GM23248 (cell line): ENCODE results near the gene PCED1A. TPM values are rescaled to one million over a fixed set of nuclear protein-coding genes. Genes with fewer than 3 reads are reported as not detected.

ENCODE experiments used
- DNase-seq: peaks from one replicate; pipeline ENCODE4 v3.0.0-alpha.2; 2015
- H2AFZ ChIP-seq: fragments of 200-600 bp; sonication (generic); 2 replicates; pipeline ENCODE4 v1.6.1; 2016; ENCODE audit warnings: antibody characterized with exemption
- H3F3A ChIP-seq: fragments of 200-600 bp; sonication (generic); 2 replicates; pipeline ENCODE4 v1.6.1; 2016; ENCODE audit warnings: mild to moderate bottlenecking, antibody characterized with exemption, mixed run types; ENCODE audit not compliant: insufficient read depth
- H3K27ac ChIP-seq: fragments of 200-600 bp; sonication (generic); 2 replicates; pipeline ENCODE4 v1.5.1; 2016; ENCODE audit warnings: mild to moderate bottlenecking
- H3K27me3 ChIP-seq: fragments of 200-600 bp; sonication (generic); replicated peaks from 2 replicates; pipeline ENCODE4 v1.6.1; 2016; ENCODE audit warnings: mild to moderate bottlenecking; ENCODE audit not compliant: insufficient read depth
- H3K36me3 ChIP-seq: fragments of 200-600 bp; sonication (generic); 2 replicates; pipeline ENCODE4 v1.6.1; 2016; ENCODE audit warnings: low read depth, mild to moderate bottlenecking
- H3K4me1 ChIP-seq: fragments of 200-600 bp; sonication (generic); 2 replicates; pipeline ENCODE4 v1.6.1; 2016; ENCODE audit warnings: mild to moderate bottlenecking; ENCODE audit not compliant: insufficient read depth
- H3K4me2 ChIP-seq: fragments of 200-600 bp; sonication (generic); one replicate; pipeline ENCODE4 v1.6.1; 2016; ENCODE audit warnings: mild to moderate bottlenecking; ENCODE audit not compliant: unreplicated experiment
- H3K4me3 ChIP-seq: fragments of 200-600 bp; sonication (generic); 2 replicates; pipeline ENCODE4 v1.5.1; 2016; ENCODE audit warnings: mild to moderate bottlenecking
- H3K79me2 ChIP-seq: fragments of 200-600 bp; sonication (generic); 2 replicates; pipeline ENCODE4 v1.6.1; 2016; ENCODE audit warnings: mild to moderate bottlenecking; ENCODE audit not compliant: insufficient read depth
- H3K9ac ChIP-seq: fragments of 200-600 bp; sonication (generic); 2 replicates; pipeline ENCODE4 v1.6.1; 2016; ENCODE audit warnings: mild to moderate bottlenecking
- H3K9me2 ChIP-seq: fragments of 200-600 bp; sonication (generic); 2 replicates; pipeline ENCODE4 v1.6.1; 2016; ENCODE audit warnings: mixed run types, mild to moderate bottlenecking, moderate library complexity; ENCODE audit not compliant: insufficient read depth
- H3K9me3 ChIP-seq: fragments of 200-600 bp; sonication (generic); one replicate; pipeline ENCODE4 v1.6.1; 2017; ENCODE audit warnings: low read depth
- H4K20me1 ChIP-seq: fragments of 200-600 bp; sonication (generic); 2 replicates; pipeline ENCODE4 v1.6.0; 2016; ENCODE audit not compliant: insufficient read depth
- EZH2 ChIP-seq: fragments of 200-600 bp; sonication (generic); IDR thresholded peaks from 2 replicates; pipeline ENCODE4 v1.6.1; 2018; ENCODE audit warnings: antibody characterized with exemption, mild to moderate bottlenecking; ENCODE audit not compliant: insufficient read depth, poor library complexity, severe bottlenecking
- EZH2phosphoT487 ChIP-seq: fragments of 200-600 bp; sonication (generic); IDR thresholded peaks from 2 replicates; pipeline ENCODE4 v1.6.1; 2018; ENCODE audit warnings: antibody characterized with exemption, moderate library complexity, mild to moderate bottlenecking, low read depth; ENCODE audit not compliant: insufficient read depth
- WGBS, 2 experiments: methylation state at CpG; one replicate each; pipeline ENCODE4 v1.1.6; 2015 to 2017; ENCODE audit warnings: low lambda C conversion rate in 2 of 2, low coverage in 1 of 2; ENCODE audit errors: missing lambda C conversion rate in 2 of 2; 5-methylcytosine and 5-hydroxymethylcytosine counted together
- in situ Hi-C: fragments of 300-500 bp; cut with MboI; formaldehyde crosslinking; loops from 2 replicates; pipeline ENCODE4 v1.15.0; 2020
- polyA plus RNA-seq: library from polyadenylated mRNA; unstranded; fragments of >200 nt; fragmentation: Nextera tagmentation; extraction: Ambion mirVana; gene quantifications from 2 replicates; pipeline ENCODE4 v1.2.1, GENCODE V29; 2016
- total RNA-seq: library from RNA; depleted of rRNA; stranded (reverse); fragments of >200 nt; shearing (Covaris generic); gene quantifications from 2 replicates; pipeline ENCODE4 v1.2.3, GENCODE V29; 2014

PCED1A gene
- total and polyA plus RNA-seq, 2 experiments from 2014 or later, result 17.3 to 39.2 TPM

DNA sequence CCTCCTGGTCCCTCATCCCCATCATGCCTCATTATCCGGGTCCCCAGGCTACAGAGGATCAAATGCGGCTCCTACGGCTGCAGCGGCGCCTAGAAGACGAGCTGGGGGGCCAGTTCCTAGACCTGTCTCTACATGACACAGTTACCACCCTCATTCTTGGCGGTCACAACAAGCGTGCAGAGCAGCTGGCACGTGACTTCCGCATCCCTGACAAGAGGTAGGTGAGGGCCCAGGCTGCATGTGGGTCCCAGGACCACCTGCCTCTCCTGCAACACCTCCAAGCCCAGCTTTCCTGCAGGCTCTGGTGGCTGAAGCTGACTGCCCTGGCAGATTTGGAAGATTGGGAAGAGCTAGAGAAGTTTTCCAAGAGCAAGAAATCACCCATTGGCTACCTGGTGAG lies 24.6 kb upstream of the PCED1A start:
- Histone ChIP-seq H3K79me2 (no peaks in the 10 kb centered on the region), H2AFZ (no peak overlapping the region), H3K9me2 (no peaks in the 10 kb centered on the region), H3K27ac (no peak overlapping the region), H3F3A (peaks cover 10% of the 10 kb centered on the region), H3K4me3 (no peak overlapping the region), H3K4me1 (peaks cover under 1% of the 10 kb centered on the region), H3K4me2 (no peak overlapping the region), H4K20me1 (no peaks in the 10 kb centered on the region), H3K9me3 (no peaks in the 10 kb centered on the region), H3K9ac (no peak overlapping the region), H3K27me3 (no peaks in the 10 kb centered on the region), H3K36me3 (no peaks in the 10 kb centered on the region)
- WGBS, 2 experiments, result 97 to 99% methylated on average over 10 of the region's 10 CpGs
- in situ Hi-C loops, result no loop called here
- DNase-seq, result no peak
- TF ChIP-seq EZH2 (no peak), EZH2phosphoT487 (no peak)

DNA sequence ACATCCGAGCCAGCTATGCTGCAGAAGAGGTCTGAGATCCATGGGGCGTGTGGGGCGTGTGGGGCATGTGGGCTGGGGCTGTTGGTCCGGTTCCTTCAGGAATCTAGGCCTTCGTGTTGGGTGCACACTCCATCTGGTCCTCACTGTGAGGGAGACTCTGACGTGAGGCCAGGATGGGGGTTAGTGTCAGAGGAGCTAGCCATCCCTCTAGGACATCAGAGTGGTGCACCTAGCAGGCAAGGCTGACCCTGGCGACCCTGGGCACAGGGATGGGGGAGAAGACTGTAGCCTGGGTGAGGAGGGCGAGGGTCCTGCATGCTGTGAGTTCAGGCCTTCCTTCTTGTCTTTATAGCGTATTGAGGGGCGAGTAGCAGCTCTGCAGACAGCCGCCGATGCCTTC lies 24.2 kb upstream of the PCED1A start:
- no peak overlapping the region for H3K4me2 ChIP-seq
- no peaks in the 10 kb centered on the region for H3K9me3 ChIP-seq
- H2AFZ ChIP-seq, result no peak overlapping the region
- DNase-seq, result no peak
- H3K27ac ChIP-seq, result no peak overlapping the region
- H3K9ac ChIP-seq, result no peak overlapping the region
- in situ Hi-C loops, result no loop called here
- H3K79me2 ChIP-seq, result no peaks in the 10 kb centered on the region
- H3K27me3 ChIP-seq, result no peaks in the 10 kb centered on the region
- no peak overlapping the region for H3K4me3 ChIP-seq
- no peak for TF ChIP-seq EZH2phosphoT487
- no peak for TF ChIP-seq EZH2
- H4K20me1 ChIP-seq, result no peaks in the 10 kb centered on the region
- H3F3A ChIP-seq, result peaks cover 10% of the 10 kb centered on the region
- no peaks in the 10 kb centered on the region for H3K9me2 ChIP-seq
- WGBS, 2 experiments, result 93 to 97% methylated on average over 12 of the region's 12 CpGs
- no peaks in the 10 kb centered on the region for H3K36me3 ChIP-seq
- H3K4me1 ChIP-seq, result peaks cover 4% of the 10 kb centered on the region

DNA sequence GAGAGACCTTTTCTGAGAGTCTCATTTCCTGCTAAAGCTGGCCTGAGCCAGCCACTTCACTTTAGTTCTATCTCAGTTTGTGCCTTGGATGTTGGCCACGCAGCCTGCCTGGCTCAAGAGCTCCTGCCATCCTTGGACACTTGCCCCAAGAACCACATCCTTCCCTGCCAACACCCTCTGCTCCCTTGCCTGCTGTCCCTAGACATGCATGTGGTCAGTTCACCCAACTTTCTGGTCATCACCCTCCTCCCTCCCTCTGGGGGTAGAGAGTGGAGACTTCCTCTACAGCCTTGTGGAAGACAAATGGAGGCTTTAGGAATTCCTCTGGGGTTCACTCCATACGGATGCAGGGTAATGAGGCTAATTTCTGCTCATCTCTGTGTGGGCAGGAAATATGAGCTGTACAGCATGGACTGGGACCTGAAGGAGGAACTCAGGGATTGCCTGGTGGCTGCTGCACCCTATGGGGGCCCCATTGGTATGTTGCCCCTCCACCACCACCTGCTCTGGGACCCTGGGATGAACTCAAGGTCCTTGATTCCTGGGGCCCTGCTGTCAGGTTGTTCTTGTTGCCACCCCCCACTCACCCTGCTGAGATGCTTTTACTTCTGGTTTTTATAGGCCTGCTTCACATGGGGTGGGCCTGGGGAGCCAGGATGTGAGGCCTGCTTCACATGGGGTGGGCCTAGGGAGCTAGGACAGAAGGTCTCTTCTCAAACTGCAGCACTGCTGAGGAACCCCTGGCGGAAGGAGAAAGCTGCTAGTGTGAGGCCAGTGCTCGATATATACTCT lies 19.1 kb upstream of the PCED1A start:
- Histone ChIP-seq H3K9ac (no peak overlapping the region), H4K20me1 (no peaks in the 10 kb centered on the region), H3F3A (peaks cover 13% of the 10 kb centered on the region; the same call in 1 of the 2 replicates), H3K4me1 (peaks cover 12% of the 10 kb centered on the region), H3K9me2 (no peaks in the 10 kb centered on the region), H3K79me2 (peaks cover 14% of the 10 kb centered on the region; the same call in 1 of the 2 replicates), H3K27ac (peak overlapping the region; percentile 43), H3K9me3 (no peaks in the 10 kb centered on the region), H3K27me3 (no peaks in the 10 kb centered on the region), H3K4me3 (no peak overlapping the region), H3K36me3 (no peaks in the 10 kb centered on the region), H2AFZ (no peak overlapping the region; the same call in 1 of the 2 replicates), H3K4me2 (peak overlapping the region; percentile 37)
- peak; percentile 70 for DNase-seq
- WGBS, 2 experiments, result 62 to 76% methylated on average over 3 to 4 of the region's 4 CpGs
- no peak for TF ChIP-seq EZH2phosphoT487
- no peak for TF ChIP-seq EZH2
- in situ Hi-C loops, result loop anchor here (10.0 kb wide), 1 partner anchor 105 kb away; no protein-coding TSS in a partner anchor

DNA sequence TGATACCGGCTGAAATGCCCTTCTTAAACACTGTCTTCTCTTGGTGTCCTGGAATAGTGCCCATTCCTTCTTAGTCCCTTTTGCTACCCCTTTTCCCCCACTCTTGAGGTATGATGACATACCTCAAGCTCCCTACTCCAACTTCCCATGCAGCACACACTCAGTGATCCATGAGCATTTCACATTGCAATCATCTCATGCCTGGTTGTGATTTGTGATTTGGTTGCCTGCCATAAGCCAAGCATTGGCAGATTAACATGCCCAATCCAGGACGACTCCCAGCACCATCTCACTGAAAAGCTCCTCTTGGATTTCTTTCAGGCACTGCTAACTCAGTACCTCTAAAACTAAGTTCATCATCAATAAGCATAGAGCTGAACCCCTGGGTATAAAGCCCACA lies 18.1 kb upstream of the PCED1A start:
- H3K27ac ChIP-seq, result peak overlapping the region; percentile 43; the same call in 1 of the 2 replicates
- H3K9ac ChIP-seq, result no peak overlapping the region
- in situ Hi-C loops, result loop anchor here (10.0 kb wide), 1 partner anchor 104 kb away; no protein-coding TSS in a partner anchor
- no peaks in the 10 kb centered on the region for H4K20me1 ChIP-seq
- no peaks in the 10 kb centered on the region for H3K9me2 ChIP-seq
- DNase-seq, result peak; percentile 9
- no peaks in the 10 kb centered on the region for H3K9me3 ChIP-seq
- H3K27me3 ChIP-seq, result no peaks in the 10 kb centered on the region
- H3K36me3 ChIP-seq, result no peaks in the 10 kb centered on the region
- 76 to 84% methylated on average over 2 of the region's 2 CpGs for WGBS, 2 experiments
- peaks cover 12% of the 10 kb centered on the region for H3K4me1 ChIP-seq
- TF ChIP-seq EZH2 (no peak), EZH2phosphoT487 (no peak)
- H2AFZ ChIP-seq, result no peak overlapping the region
- H3K79me2 ChIP-seq, result peaks cover 18% of the 10 kb centered on the region; the same call in 1 of the 2 replicates
- H3K4me3 ChIP-seq, result no peak overlapping the region
- no peak overlapping the region for H3K4me2 ChIP-seq
- H3F3A ChIP-seq, result peaks cover 13% of the 10 kb centered on the region; the same call in 1 of the 2 replicates
